Suppressor macrophage (primary cell): Measurements from ENCODE around the gene EPHA7.

Experiments used
- DNase-seq, 4 experiments: peaks; one replicate each; pipeline ENCODE4 v3.0.0-alpha.2; 2020 to 2022

EPHA7 gene

DNA sequence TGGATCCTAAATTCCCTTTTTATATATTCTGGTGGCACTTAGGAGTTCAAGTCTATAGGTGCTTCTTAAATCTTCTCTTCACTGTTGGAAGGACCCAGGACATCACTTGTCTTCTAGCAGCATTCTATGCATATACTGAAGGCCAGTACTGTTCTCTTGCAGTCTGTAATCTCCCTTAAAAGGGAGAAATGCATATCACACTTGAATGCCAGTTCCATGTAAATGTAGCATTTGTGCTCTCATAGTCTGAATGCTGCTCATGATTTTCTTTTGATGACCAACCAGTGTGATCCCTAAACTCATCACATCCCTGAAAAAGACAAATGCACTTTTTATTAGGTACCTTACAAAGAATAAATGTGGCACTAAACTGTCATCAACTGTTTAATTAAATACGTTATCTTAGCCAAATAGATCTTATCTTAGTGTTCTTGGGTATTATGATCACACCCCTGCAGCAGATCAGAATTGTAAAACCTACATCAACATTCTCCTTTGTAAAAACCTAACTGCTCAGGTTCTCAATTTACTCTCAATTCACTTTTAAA lies 176.1 kb downstream of the EPHA7 start:
- no peak for DNase-seq

DNA sequence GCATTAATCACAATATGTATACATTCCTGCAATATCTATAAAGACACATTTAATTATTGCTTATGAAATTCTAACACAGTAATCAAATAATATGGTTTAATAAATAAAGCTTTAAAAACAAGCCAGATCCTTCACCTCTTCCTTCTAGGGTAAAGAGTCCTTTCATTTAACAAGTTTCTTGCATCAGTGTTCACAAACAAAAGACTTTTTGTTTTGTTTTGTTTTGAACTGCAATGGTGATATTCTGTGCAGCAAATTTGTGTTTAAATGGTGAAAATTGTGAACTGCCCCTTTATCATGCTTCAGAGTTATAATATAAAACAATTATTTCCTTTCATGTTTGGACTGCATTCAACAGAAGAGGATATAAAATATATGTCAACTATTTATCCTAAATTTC lies 177.3 kb downstream of the EPHA7 start:
- DNase-seq = no peak

DNA sequence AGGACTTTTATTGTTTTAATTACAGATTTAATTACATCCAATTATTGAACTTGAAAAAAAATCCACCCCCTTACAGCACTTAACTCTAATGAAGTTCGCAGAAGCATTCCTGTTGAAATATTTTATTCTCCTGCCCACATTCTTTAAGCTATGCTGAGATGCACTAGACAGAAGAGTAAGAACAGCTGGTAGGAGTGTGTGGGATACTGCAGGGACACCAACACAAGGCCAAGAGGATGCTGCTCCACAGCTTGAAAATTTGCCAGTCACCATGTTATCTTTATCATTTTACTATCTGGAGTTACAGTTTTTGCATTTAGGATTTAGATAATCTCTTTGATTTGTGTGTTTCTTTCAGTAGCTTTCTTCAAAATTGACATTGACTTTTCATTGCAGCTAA lies 180.7 kb downstream of the EPHA7 start:
- DNase-seq = no peak

DNA sequence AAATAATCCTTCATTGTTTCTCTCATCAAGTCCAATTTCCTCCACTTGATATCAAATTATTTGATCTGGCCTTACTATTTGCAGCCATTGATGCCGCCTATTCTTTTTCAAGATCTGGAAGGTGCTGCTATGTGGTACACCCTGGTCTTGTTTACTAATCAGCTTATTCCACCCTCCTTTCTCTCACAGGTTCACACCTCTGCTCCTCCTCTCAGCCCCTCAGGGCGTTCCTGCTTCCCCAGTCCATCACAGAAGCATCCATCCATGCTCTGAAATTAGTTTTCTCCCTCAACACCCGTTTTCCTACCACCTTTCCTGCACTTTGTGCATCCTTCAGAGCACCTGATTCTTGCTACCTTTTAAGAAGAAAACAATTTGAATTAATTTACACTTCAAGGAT lies 183.6 kb downstream of the EPHA7 start:
- no peak for DNase-seq

DNA sequence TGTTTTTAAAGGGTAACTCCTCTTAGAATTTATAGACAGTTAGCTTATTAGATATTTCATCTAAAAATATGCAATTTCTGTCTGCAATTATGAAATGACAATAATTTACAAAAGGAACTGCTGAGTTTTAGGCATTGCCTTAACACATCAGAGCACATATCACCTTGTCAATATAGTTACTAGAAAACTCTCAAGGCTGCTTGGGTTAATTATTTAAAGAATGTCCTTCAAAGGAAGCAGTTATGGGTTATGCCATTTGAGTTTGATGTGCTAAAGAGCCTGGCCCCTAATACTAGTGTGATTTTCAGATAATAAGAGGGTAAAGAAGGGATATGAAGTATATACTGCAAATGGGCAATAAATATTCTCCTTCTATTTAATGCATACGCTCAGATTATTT lies 192.5 kb downstream of the EPHA7 start:
- DNase-seq = no peak

DNA sequence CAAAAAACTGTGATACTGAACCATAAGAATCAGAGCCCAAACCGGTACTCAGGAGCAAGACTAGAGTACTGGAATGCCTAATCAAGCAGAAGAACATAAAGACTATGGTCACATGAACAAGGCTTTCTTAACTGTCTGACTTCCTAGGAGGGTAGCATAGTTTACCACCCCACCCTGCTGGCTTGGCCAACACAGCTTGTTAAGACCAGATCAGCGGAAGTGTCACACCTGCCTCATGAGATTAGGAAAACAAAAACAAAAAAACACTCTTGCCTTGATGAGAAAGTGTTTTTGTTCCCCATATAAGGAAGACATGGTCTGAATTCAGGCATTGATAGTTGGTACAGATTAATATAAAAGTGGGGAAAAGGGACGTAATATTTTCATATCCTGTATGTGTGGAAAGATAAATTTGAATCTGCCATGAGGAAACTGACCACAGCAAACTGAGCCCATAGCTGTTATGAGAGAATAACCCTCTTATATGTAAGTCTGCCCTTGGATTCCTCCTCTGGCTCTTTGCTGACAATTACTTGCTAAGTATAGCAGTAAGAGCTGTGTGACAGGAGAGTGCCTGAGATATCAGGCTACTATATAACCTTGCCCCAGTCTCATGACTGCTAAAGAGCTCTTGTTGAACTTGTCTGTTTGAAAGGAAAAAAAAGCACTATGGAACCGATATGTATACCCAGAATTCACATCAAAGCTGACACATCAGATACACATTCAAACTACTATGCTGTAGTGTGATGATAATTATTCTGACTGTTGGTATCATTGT lies 197.1 kb downstream of the EPHA7 start:
- DNase-seq = no peak

DNA sequence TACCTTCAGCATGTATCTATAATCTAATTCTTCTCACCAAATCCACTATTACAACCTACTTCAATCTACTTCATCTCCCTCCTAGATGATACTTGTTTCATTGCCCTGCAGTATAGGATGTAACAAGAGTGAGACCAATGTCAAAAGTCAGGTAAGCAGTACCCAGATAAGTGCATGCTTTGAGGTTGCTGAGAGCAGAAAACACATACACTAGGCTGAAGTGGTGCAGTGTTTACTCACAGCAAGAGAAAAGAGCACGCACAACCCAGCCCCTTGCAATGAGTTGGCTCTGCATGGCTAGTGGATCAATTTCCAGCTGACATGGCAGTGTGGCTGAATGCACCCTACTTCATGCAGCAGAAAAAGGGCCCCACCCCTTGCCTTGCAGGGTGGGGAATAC lies 199.9 kb downstream of the EPHA7 start:
- DNase-seq = no peak

DNA sequence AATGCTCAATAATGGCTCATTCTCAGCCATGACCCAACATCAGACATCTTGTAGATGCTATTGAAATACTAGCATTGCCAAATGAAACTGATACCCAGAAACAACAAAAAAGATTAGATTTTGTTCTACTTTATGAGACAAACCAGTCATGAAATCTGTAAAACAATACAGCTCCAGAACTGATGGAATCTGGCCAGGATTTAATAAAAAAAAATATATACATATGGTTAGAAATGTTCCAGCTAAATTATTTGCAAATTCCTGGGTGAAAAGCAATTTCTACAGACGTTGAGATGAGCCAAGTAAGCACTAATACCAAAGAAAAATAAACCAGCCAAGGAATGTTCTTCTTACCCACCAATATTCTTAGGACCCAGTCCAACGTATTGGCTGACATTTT lies 201.3 kb downstream of the EPHA7 start:
- no peak for DNase-seq

DNA sequence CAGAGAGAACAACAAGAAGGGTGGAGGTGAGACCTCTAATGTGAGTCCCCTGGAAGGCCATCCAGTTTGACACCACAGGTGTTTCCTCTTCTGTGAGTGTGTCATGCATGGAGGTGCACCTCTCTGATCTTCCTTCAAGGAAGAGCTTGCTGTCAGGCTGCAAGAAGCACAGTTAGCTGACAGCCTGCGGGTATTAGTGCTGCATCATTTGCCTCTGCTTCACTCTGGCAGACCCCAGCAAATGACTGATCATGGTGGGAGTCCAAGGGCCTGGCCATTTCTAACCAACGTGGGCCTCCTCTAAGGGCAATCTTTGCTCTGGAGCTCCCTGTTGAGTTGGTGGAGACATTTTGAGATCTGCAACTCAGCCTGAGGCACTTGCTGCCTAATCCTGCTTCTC lies 206.3 kb downstream of the EPHA7 start:
- no peak for DNase-seq

DNA sequence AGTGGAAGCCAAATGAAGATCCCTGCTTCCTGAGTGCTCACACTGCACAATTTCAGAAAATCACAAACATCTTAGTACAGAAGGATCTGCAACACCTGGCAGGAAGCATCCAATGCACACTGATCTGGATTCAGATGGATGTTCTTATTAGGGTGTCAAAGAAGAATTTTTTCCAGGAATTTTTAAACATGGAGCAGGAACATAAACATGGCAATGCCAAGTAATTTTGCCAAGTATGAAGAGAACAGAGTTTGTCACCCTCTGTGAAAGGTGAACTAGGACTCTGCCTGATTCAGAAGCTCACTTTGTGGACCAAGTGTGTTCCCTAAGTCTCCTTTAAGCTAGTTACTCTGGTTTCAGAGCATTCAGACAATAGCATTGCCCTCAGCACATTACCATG lies 208.5 kb downstream of the EPHA7 start:
- DNase-seq = no peak

DNA sequence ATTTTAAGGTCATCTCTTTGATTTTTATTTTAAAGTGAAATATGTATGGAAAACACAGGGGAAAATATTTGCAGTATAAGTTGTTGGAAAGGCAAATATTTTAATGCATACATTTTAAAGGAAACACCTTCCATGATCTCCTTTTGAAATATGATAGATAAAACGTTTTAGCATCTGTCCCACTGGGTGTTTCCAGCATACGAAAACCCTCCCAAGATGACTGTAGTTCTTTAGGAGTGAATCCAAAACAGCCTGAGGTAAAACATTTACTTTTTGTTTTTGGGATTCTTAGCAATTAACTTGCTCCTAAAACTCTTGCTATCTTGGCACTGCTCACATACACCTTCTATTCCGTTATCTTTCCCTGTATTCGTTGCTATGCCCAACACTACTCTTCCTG lies 210.0 kb downstream of the EPHA7 start:
- DNase-seq = no peak

DNA sequence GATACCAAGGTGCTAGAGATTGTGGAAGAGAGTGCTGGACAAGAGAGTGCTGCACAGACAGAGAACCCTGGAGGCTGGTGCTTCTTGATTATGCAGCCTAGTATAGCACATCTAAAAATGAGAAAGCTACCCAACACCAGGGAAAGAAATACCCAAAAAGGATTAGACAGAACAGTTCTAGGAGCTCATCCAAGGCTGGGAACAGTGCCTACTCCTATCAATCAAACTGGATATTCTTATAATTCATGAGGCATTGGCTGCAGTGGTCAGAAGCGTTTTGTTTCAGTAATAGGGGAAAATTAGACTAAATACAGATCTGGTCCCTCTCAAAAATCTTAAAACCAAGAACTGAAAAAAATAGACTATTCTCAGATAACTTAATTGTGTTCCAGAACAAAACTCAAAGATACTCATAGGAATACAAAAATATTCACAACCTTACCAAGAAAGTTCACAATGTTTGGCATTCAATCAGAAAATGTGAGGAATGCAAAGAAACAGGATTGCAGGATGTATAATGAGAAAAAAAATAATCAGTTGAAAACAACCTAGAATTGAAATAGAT lies 222.9 kb downstream of the EPHA7 start:
- no peak for DNase-seq

DNA sequence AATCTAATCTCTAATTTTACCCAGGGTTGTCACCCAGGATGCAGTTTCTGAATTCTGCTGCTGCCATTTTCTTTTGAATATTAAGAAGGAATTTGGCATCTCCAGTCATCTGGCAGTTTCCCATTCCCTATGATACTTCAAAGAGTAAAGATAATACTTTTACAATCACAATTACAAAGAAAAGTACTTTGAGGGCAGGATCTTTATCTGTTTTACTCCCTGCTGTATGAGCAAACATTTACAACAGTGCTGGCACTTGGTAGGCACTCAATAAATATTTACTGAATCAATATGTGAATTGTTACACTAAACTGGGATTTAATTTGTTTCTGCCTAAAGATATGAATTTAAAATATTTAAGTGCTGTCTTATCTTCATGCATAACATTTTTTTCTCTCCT lies 224.9 kb downstream of the EPHA7 start:
- no peak for DNase-seq

DNA sequence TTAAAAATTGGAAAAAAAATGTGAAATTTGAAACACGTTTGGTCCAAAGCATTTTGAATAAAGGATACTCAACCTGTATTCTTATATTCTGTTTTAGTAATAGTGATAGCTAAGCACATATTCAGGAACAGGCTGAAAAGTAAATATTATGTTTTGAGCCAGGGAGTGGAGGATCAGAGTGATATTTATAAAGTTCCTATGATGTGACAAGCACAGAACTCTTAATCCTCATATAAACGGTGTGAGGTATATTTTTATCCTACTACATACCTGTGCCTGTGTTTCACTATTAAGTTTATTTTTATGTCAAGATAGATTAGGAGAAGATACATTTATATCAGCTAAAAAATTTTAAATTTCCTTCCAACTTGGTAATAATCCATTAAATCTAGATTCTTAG lies 225.5 kb downstream of the EPHA7 start:
- DNase-seq = no peak
